CD14-positive monocyte (primary cell): ENCODE measurements around the gene WDR74. TPM values are rescaled to one million over a fixed set of nuclear protein-coding genes. Genes with fewer than 3 reads are reported as not detected.

Experiments
- DNase-seq, 3 donors: peaks; one replicate each; pipeline ENCODE4 v3.0.0-alpha.2; 2011 to 2022
- H2AFZ ChIP-seq: 2 replicates; pipeline ENCODE4 v1.6.0; 2012; ENCODE audit warnings: mild to moderate bottlenecking, low read depth, low read length, inconsistent platforms; ENCODE audit not compliant: insufficient read depth, poor library complexity, severe bottlenecking
- H3K27ac ChIP-seq, 2 donors: 1 replicate in 1 of 2; 2 replicates in 1 of 2; pipeline ENCODE4 v1.5.1; 2012 to 2013; ENCODE audit warnings: low read length in 2 of 2, control low read depth in 1 of 2, inconsistent platforms in 1 of 2, low read depth in 1 of 2, mild to moderate bottlenecking in 1 of 2
- H3K27me3 ChIP-seq, 2 donors: one replicate each; pipeline versions ENCODE4 v1.6.0 to v1.6.1; 2011 to 2013; ENCODE audit warnings: low read length in 2 of 2; ENCODE audit not compliant: control insufficient read depth in 2 of 2, insufficient read depth in 2 of 2
- H3K36me3 ChIP-seq, 2 donors: replicated peaks in 1 of 2; 1 replicate in 1 of 2; 2 replicates in 1 of 2; pipeline versions ENCODE4 v1.5.1 to v1.6.1; 2012 to 2013; ENCODE audit warnings: low read length in 2 of 2, control low read depth in 1 of 2, inconsistent platforms in 1 of 2, mild to moderate bottlenecking in 1 of 2; ENCODE audit not compliant: insufficient read depth in 2 of 2, control insufficient read depth in 1 of 2
- H3K4me1 ChIP-seq, 2 donors: 1 replicate in 1 of 2; 2 replicates in 1 of 2; pipeline versions ENCODE4 v1.5.1 to v1.6.1; 2012 to 2013; ENCODE audit warnings: low read length in 2 of 2, control low read depth in 1 of 2, inconsistent platforms in 1 of 2, mild to moderate bottlenecking in 1 of 2, moderate library complexity in 1 of 2; ENCODE audit not compliant: insufficient read depth in 2 of 2, control insufficient read depth in 1 of 2
- H3K4me2 ChIP-seq: replicated peaks from 2 replicates; pipeline ENCODE3; 2012; ENCODE audit warnings: low read length, moderate library complexity, mild to moderate bottlenecking; ENCODE audit not compliant: poor library complexity, severe bottlenecking; ENCODE audit errors: extremely low read depth
- H3K4me3 ChIP-seq, 3 experiments: fragments of 200-600 bp in 1 of 3; sonication (generic) in 1 of 3; replicated peaks in 1 of 3; 1 replicate in 2 of 3; 2 replicates in 1 of 3; pipeline ENCODE4 v1.5.1; 2011 to 2013; ENCODE audit warnings: low read length in 3 of 3, mild to moderate bottlenecking in 3 of 3, control low read depth in 2 of 3, low read depth in 2 of 3, inconsistent platforms in 1 of 3, moderate library complexity in 1 of 3
- H3K79me2 ChIP-seq: 2 replicates; pipeline ENCODE4 v1.6.0; 2012; ENCODE audit warnings: mild to moderate bottlenecking, control low read depth, inconsistent platforms, low read length, moderate library complexity; ENCODE audit not compliant: insufficient read depth
- H3K9ac ChIP-seq: 2 replicates; pipeline ENCODE4 v1.6.0; 2017; ENCODE audit warnings: low read length, mild to moderate bottlenecking; ENCODE audit not compliant: insufficient read depth, poor library complexity, severe bottlenecking
- H3K9me3 ChIP-seq, 2 donors: replicated peaks in 1 of 2; 1 replicate in 1 of 2; 2 replicates in 1 of 2; pipeline versions ENCODE4 v1.5.1 to v1.6.1; 2012 to 2013; ENCODE audit warnings: low read length in 2 of 2, control low read depth in 1 of 2; ENCODE audit not compliant: control insufficient read depth in 1 of 2, insufficient read depth in 1 of 2
- H4K20me1 ChIP-seq: 2 replicates; pipeline ENCODE4 v1.6.0; 2012; ENCODE audit warnings: mild to moderate bottlenecking, low read length, control low read depth, moderate library complexity; ENCODE audit not compliant: insufficient read depth
- H3K27ac Mint-ChIP-seq, 7 donors: one replicate each; pipeline ENCODE4 v1.8.0; 2020; ENCODE audit warnings: mild to moderate bottlenecking in 7 of 7, mixed read lengths in 7 of 7, moderate library complexity in 6 of 7, inconsistent platforms in 2 of 7
- H3K27me3 Mint-ChIP-seq, 3 donors: one replicate each; pipeline ENCODE4 v1.8.0; 2021 to 2022; ENCODE audit warnings: low read depth in 3 of 3, mild to moderate bottlenecking in 3 of 3, mixed read lengths in 3 of 3, moderate library complexity in 3 of 3, inconsistent platforms in 1 of 3
- H3K36me3 Mint-ChIP-seq, 2 donors: one replicate each; pipeline ENCODE4 v1.8.0; 2020; ENCODE audit warnings: mixed read lengths in 2 of 2, inconsistent platforms in 1 of 2, mild to moderate bottlenecking in 1 of 2
- H3K4me1 Mint-ChIP-seq: one replicate; pipeline ENCODE4 v1.8.0; 2020; ENCODE audit warnings: mild to moderate bottlenecking, mixed read lengths
- H3K4me3 Mint-ChIP-seq, 2 donors: one replicate each; pipeline ENCODE4 v1.8.0; 2020; ENCODE audit warnings: mild to moderate bottlenecking in 2 of 2, mixed read lengths in 2 of 2, moderate library complexity in 1 of 2
- H3K9me3 Mint-ChIP-seq, 7 donors: one replicate each; pipeline ENCODE4 v1.8.0; 2020 to 2022; ENCODE audit warnings: mixed read lengths in 7 of 7, mild to moderate bottlenecking in 6 of 7, moderate library complexity in 6 of 7, inconsistent platforms in 2 of 7
- CTCF ChIP-seq: fragments of 200-600 bp; IDR thresholded peaks from one replicate; pipeline ENCODE4 v1.8.0; 2022; ENCODE audit warnings: antibody characterized with exemption, mild to moderate bottlenecking
- WGBS: methylation state at CpG from one replicate; pipeline ENCODE4 v1.1.5; 2013; ENCODE audit warnings: missing lambda C conversion rate; ENCODE audit not compliant: insufficient coverage; 5-methylcytosine and 5-hydroxymethylcytosine counted together
- intact Hi-C, 2 donors: fragments of 100-400 bp; cut with micrococcal nuclease; formaldehyde crosslinking; loops; one replicate each; pipeline versions ENCODE4 v1.15.0 to v1.15.1; 2023
- polyA minus RNA-seq: library from RNA; depleted of rRNA, polyadenylated mRNA; stranded (reverse); fragments of >200 nt; gene quantifications from 2 replicates; pipeline ENCODE4 v1.2.3, GENCODE V29; 2012
- polyA plus RNA-seq, 3 donors: library from polyadenylated mRNA; depleted of rRNA in 1 of 3; unstranded in 2 of 3; stranded (reverse) in 1 of 3; fragments of 300-500 nt in 2 of 3; fragments of >200 nt in 1 of 3; fragmentation: Illumina TruSeq in 2 of 3; gene quantifications; 1 replicate in 2 of 3; 2 replicates in 1 of 3; pipeline ENCODE4 v1.2.3, GENCODE V29; 2012 to 2021
- total RNA-seq, 12 experiments: library from RNA in 1 of 12; stranded (reverse) in 1 of 12; fragments of 120-200 nt in 1 of 12; gene quantifications; one replicate each; pipeline ENCODE4 v1.2.4 and lab custom pipeline; 2013 to 2026; ENCODE audit warnings: mixed read lengths in 6 of 12, inconsistent platforms in 1 of 12

The WDR74 gene
- 91.2 TPM for total RNA-seq (2013)
- polyA plus RNA-seq (10 to 100 TPM; 14.2 to 52.5 (median 18.4) TPM), polyA minus RNA-seq (74.1 and 81.1 TPM in 2 replicates), total RNA-seq (lab: John Stamatoyannopoulos, UW) (24.7 to 198 (median 53.3) reads per million in 11 experiments)

GRCh38 chr11:62839050-62839945 lies at the start of gene WDR74:
Gene WDR74, minus strand, starts transcription at chr11:62839590. Its CDS starts 20 bp downstream, at chr11:62839570.
- intact Hi-C loops = loop anchor here in 1 of 2 donors (5.0 kb wide), 1 partner anchor 37 kb away; no protein-coding TSS in a partner anchor
- peaks cover 48% of the 10 kb centered on the region for H3K79me2 ChIP-seq
- Mint-ChIP-seq H3K4me1 (peaks cover 25% of the 10 kb centered on the region), H3K27me3 (no peaks in the 10 kb centered on the region), H3K36me3 (peaks cover 19 to 27% of the 10 kb centered on the region in 2 donors), H3K27ac (peak within 1 kb of the TSS in 1 of 7 donors; percentile 35), H3K4me3 (no peak within 1 kb of the TSS), H3K9me3 (peaks cover 0 to 3% (median 0%) of the 10 kb centered on the region in 7 donors)
- under 1% methylated on average over 57 of the region's 62 CpGs for WGBS
- no peaks in the 10 kb centered on the region for H3K27me3 ChIP-seq
- peak within 1 kb of the TSS; percentile 97 for H3K4me2 ChIP-seq
- no peaks in the 10 kb centered on the region for H3K9me3 ChIP-seq
- peak within 1 kb of the TSS; percentile 71 to 98 (median 93) for H3K4me3 ChIP-seq
- peak within 1 kb of the TSS; percentile 82 for H2AFZ ChIP-seq
- H3K9ac ChIP-seq = peak within 1 kb of the TSS; percentile 86
- peak within 1 kb of the TSS; percentile 97 to 99 for H3K27ac ChIP-seq
- no peak for TF ChIP-seq CTCF
- no peaks in the 10 kb centered on the region for H4K20me1 ChIP-seq
- peak; percentile 93 to 96 (median 93) for DNase-seq
- peaks cover 29 to 36% of the 10 kb centered on the region in 2 donors for H3K4me1 ChIP-seq
- H3K36me3 ChIP-seq = peaks cover 11 to 26% of the 10 kb centered on the region in 2 donors

- peaks cover 0 to 5% (median 0%) of the 10 kb centered on the region in 3 donors for H3K27me3 Mint-ChIP-seq
- no peaks in the 10 kb centered on the region for H3K9me3 Mint-ChIP-seq
- H3K27ac Mint-ChIP-seq = peak overlapping the region in 6 of 7 donors; percentile 1 to 58 (median 43)
- H3K27ac ChIP-seq = peak overlapping the region; percentile 15 to 45
- H3K4me3 ChIP-seq = no peak overlapping the region
- H3K4me1 Mint-ChIP-seq = peaks cover 7% of the 10 kb centered on the region
- intact Hi-C loops = no loop called here
- no peak overlapping the region for H3K4me2 ChIP-seq
- H3K36me3 ChIP-seq = peaks cover 54 to 59% of the 10 kb centered on the region in 2 donors
- no peaks in the 10 kb centered on the region for H3K9me3 ChIP-seq
- no peak overlapping the region for H3K9ac ChIP-seq
- no peak for DNase-seq
- H3K36me3 Mint-ChIP-seq = peaks cover 54 to 55% of the 10 kb centered on the region in 2 donors
- no peak overlapping the region for H3K4me3 Mint-ChIP-seq
- peaks cover 0 to 2% of the 10 kb centered on the region in 2 donors for H3K4me1 ChIP-seq
- peaks cover 23% of the 10 kb centered on the region for H3K79me2 ChIP-seq
- no peak for TF ChIP-seq CTCF
- WGBS = 92% methylated on average over 1 of the region's 2 CpGs
- H2AFZ ChIP-seq = no peak overlapping the region
- peaks cover 56% of the 10 kb centered on the region for H4K20me1 ChIP-seq
- H3K27me3 ChIP-seq = no peaks in the 10 kb centered on the region
These were observed 49.7 kb upstream of the WDR74 start for GRCh38 chr11:62889126-62889483.
